HG03439 (cell line): ENCODE measurements around the gene MRPS14.

ENCODE experiments used
- ATAC-seq: cut with Tn5 transposase; IDR thresholded peaks from one replicate; pipeline ENCODE4 v1.9.1; 2021; ENCODE audit warnings: mild to moderate bottlenecking, moderate library complexity; ENCODE audit not compliant: unreplicated experiment

Gene MRPS14

DNA sequence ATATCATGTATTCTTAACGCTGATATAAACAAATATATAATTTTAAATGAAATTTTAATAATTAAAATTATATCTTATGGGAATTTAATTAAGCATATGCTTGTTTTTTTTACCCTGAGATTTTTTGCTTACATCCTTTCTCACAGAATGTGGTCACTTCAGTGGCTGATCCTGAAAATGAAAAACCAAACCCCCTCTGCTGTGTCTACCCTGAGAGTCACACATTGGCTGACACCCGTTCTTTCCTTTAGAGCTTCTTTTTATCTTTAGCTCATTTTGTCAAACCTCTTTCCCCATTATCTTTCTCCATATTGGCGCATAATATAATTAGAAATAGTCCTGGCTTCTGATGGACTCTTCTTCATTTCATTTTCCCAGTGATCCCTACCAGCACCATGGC, 34.2 kb downstream of the MRPS14 start:
- no peak for ATAC-seq

DNA sequence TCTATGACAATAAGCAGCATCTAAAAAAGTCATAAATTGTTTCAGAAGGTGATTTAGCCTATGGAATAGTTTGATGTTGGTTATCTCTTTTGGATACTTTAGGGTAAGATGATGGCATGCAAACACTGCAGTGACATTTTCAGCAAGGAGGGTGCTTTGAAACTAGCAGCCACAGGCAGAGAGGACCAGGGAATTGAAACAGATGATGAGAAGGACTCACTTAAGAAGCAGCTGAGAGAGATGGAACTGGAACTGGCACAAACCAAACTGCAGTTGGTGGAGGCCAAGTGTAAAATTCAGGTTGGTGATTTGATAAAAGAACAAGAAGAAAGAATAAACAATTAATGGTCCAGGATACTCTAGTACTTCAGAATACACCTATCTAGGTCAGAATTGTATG, 34.7 kb downstream of the MRPS14 start:
- no peak for ATAC-seq

- no peak for ATAC-seq
Observed at GRCh38 chr1:174984952-174985351, 38.3 kb downstream of the MRPS14 start.

DNA sequence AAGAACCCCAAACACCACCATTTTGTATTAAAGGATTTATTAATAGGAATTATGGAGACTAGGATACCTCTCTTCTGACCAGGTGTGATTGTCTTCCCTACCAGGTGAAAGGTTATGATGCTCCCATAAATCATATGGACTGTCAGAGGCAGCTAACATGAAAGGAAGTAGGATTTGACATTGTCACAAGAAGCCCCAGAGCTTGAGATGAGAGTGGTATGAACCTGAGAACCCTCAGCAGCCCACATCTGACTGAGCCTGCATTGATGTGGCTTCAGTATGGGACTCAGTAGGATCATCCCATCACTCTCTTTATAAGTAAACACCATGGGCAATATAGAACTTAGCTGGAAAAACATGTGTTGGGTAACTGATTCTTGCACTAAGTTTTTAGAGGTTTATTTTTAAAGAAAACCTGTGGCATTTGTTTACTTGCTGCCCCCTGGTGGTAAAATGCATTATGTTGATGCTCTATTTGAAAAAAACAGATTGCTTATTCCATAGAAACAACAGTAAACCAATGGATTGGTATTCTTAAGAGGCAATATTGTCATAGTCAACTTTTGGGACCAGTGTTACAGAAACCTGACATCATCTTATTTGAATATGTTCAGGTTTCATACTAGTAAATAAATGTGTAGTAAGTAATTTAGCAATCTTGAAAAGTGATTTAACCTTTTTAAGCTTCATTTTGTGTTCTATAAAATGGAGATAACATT, 40.1 kb downstream of the MRPS14 start:
- no peak for ATAC-seq

DNA sequence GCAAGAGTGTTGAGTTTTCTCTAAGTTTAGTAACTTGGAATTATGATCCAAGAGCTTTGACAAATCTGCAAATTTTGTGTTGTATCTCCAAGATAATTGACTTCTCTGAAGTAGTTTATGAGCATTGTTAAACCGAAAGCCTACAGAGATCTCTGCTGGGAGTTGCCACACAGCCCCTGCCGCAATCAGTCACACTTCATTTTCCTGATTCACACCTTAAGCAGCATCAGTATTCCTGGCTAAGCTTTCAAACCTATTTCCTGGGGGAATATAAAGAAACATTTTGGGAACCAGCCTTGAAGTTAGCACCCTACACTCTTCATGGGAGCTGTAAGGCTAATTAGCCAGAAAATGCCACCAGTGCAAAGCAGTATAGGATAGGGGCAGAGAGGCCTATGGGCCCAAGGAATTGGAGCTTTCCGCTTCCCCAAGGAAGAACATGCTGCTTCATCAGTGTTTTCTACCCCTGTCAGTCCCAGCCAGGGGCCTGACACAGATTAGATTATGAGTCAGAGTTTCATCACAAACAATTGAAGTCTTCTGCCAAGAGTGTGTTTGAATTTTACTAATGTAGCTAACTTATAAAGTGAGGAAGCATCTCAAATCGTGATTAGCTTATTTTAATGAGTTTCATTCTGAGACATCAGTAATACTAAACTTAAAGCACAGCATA, 46.7 kb downstream of the MRPS14 start:
- no peak for ATAC-seq

GRCh38 chr1:174975764-174976163, 47.5 kb downstream of the MRPS14 start:
- no peak for ATAC-seq

- no peak for ATAC-seq
Observed at GRCh38 chr1:174974711-174975119, 48.5 kb downstream of the MRPS14 start.

DNA sequence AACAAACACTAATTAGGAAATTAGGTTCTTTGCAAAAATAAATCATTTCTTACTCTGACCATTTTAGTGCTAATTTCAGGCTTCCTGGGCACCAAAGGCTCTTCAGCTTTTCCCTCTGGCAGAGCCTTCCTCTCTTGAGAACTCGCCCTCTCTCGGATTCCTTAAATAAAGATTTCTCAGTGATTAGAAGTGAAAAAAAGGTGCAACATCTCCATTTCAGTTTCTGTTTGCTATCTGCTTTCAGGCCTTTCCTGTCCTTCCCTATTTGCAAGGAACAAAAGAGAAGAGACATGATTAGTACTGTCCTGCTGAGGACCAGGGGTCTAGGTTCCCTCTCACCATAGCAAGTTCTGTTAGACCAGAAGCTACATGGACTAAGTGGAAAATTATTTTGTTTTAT, 51.3 kb downstream of the MRPS14 start:
- no peak for ATAC-seq

DNA sequence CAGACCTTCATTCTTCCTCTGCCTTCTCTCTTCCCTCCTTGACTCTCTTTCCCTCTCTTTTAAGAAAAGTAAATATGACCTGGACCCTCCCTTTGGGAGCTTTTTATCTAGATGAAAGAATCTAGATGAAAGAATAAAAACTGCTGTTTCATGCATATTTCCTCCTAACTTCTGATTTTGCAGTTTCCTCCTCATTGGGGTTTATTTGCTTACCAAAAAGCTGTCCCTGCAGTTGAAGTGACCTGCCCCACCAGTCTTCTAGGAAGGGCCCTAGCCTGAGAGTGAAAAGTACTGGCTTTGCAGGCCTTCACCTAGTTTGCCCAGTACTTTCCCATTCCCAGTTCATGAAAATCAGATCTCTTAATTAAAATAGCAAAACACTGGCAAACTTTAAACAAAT, 51.8 kb downstream of the MRPS14 start:
- ATAC-seq = no peak

DNA sequence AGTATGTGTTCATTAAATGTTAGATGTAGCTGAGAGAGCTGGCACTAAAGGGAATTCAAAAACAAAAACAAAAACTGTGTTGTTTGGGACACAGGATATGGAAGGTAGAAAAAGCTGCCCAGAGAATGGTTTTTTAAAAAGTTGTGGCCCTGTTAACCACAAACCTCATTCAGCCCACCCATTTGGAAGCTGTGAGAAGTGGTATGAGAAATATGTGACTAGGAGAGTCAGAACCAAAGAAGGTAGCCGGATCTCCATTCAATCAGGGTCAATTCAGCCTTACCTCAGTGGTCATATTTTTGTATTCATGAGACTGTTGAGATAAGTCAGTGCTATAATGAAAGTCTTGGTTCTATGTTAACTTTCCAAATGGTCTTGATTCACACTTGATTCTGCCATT, 53.2 kb downstream of the MRPS14 start:
- no peak for ATAC-seq

- ATAC-seq = peak; percentile 62
Observed at GRCh38 chr1:174968750-174969244, 54.4 kb downstream of the MRPS14 start.

DNA sequence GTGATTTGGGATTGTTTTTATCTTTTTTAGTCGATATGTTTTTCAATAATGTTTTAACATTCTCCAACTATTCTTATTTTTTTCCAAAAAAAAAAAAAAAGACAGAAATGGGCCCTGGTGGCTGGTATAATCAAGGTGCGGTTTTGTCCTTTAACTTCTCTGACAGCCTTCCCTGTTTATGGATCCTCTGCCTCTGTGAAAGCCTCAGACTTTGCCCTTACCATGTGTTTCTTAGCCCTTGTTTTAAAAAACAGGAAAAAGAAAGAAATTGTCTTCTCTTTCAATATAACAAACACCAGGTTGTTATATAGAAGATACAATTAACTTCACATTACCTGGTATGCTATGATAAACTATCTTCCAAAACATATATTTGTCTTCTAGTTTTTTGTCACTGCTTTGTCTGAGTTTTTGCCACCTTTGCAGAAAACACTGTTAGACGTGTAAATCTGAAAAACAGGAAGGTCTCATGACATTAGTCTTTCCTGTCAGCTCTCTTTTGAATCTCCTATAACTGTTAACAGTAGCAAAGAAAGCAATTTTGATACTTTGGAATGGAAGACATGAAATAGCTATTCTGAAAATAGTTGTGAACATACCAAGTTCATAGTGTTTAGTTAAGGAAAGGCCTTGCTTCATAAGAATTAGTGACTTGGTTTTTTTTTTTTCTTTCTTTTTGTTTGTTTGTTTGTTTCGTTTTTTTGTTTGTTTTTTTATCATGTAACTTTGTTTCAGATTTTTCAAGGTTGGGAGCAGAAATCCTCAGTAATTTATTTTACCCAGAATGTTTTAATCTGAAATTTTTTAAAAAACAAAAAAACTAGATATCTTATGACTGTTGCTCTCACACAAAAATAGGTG, 55.1 kb downstream of the MRPS14 start:
- no peak for ATAC-seq

- no peak for ATAC-seq
Observed at GRCh38 chr1:174966008-174966572, 57.1 kb downstream of the MRPS14 start.

GRCh38 chr1:174965362-174966007, 57.7 kb downstream of the MRPS14 start:
- ATAC-seq = no peak

DNA sequence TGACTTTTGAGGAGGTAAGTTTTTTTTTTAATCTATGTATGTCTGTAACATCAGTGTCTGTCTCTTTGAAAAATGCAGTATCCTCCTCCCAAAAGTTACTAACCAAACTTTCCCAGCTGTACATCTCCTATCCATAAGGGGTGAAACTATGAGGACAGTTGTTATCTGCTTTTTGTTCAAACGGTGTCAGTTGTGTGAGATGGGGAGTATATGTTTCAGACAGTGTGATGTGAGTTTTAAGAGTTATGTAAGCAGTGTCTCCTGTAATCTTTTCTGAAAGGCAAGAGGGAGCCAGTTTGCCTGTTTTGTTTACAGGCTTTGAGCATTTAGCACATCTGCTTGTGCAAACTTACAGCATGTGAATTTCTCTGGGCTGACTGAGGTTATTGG, 58.3 kb downstream of the MRPS14 start:
- ATAC-seq = no peak

DNA sequence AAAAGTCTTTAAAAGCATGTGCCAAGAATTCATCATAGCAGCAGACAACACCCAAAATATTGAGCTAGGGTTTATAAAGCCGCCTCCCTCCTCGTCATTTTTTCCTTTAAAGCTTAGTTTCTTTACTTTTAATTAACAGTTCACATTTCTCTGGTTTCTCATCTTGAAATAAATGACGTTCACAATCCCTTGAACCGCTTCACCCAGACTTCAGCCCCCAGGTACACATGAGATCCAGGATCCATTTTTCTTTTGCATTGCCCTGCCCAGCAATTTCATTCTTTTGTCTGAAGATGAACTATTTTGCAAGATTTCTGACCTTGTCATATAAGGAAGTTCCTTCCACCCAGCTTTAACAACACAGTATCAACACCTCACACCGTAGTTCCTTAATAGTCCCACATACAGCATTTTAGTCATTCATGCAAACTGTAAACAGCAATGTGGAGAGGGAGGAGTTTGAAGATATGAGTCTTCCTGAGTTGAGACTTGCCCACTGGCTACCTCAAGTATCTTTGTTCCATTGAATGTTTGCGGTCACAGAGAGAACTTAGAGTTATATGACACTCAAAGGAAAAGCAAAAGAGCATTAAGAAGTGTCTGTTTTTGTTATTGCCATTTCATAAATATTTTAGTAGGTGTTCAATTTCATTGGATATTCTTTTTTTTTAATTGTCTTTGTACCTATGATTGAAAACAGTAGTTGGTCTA, 58.8 kb downstream of the MRPS14 start:
- ATAC-seq = no peak

- no peak for ATAC-seq
Observed at GRCh38 chr1:174963529-174964125, 59.6 kb downstream of the MRPS14 start.
